H9 (cell line): ENCODE data around the gene ATP4A. TPM values are rescaled to one million over a fixed set of nuclear protein-coding genes. Genes with fewer than 3 reads are reported as not detected.
A peak's percentile ranks its signal among the peaks of the same experiment; 100 is the strongest.

Experiments used
- DNase-seq: peaks from one replicate; pipeline ENCODE4 v3.0.0-alpha.2; 2017
- H2AFZ ChIP-seq: one replicate; pipeline ENCODE4 v1.6.1; 2013; ENCODE audit warnings: mild to moderate bottlenecking, low read length, control low read depth, moderate library complexity
- H2AK5ac ChIP-seq: 2 replicates; pipeline ENCODE4 v1.6.1; 2013; ENCODE audit warnings: low read length, control low read depth, mixed read lengths; ENCODE audit not compliant: insufficient read length
- H2BK120ac ChIP-seq: one replicate; pipeline ENCODE4 v1.6.1; 2013; ENCODE audit warnings: low read depth, mild to moderate bottlenecking, low read length, control low read depth, inconsistent platforms; ENCODE audit not compliant: poor library complexity, severe bottlenecking
- H2BK12ac ChIP-seq: 2 replicates; pipeline ENCODE4 v1.6.1; 2013; ENCODE audit warnings: low read length, control low read depth, mixed read lengths, low read depth; ENCODE audit not compliant: insufficient read length
- H2BK15ac ChIP-seq: 2 replicates; pipeline ENCODE4 v1.6.1; 2013; ENCODE audit warnings: low read depth, low read length, control low read depth
- H2BK20ac ChIP-seq: one replicate; pipeline ENCODE4 v1.6.1; 2013; ENCODE audit warnings: low read depth, mild to moderate bottlenecking, low read length, control low read depth, inconsistent platforms; ENCODE audit not compliant: poor library complexity, severe bottlenecking
- H2BK5ac ChIP-seq: 2 replicates; pipeline ENCODE4 v1.6.1; 2013; ENCODE audit warnings: low read length, control low read depth, mixed read lengths; ENCODE audit not compliant: insufficient read length
- H3K14ac ChIP-seq: 2 replicates; pipeline ENCODE4 v1.6.1; 2013; ENCODE audit warnings: low read length, control low read depth; ENCODE audit not compliant: insufficient read depth
- H3K18ac ChIP-seq: 2 replicates; pipeline ENCODE4 v1.6.1; 2013; ENCODE audit warnings: low read depth, mild to moderate bottlenecking, mixed read lengths, low read length, control low read depth; ENCODE audit not compliant: insufficient read length
- H3K23ac ChIP-seq: 2 replicates; pipeline ENCODE4 v1.6.1; 2013; ENCODE audit warnings: low read length, control low read depth, mixed read lengths, low read depth; ENCODE audit not compliant: insufficient read length
- H3K23me2 ChIP-seq: 2 replicates; pipeline ENCODE4 v1.6.1; 2013; ENCODE audit warnings: low read depth, mild to moderate bottlenecking, mixed read lengths, low read length, control low read depth; ENCODE audit not compliant: insufficient read length, poor library complexity, severe bottlenecking
- H3K27ac ChIP-seq: 2 replicates; pipeline ENCODE4 v1.5.1; 2013; ENCODE audit warnings: low read length, control low read depth, mixed read lengths, low read depth; ENCODE audit not compliant: insufficient read length
- H3K27me3 ChIP-seq: 2 replicates; pipeline ENCODE4 v1.6.1; 2013; ENCODE audit warnings: low read length, control low read depth, inconsistent platforms; ENCODE audit not compliant: insufficient read depth
- H3K4ac ChIP-seq: 2 replicates; pipeline ENCODE4 v1.6.1; 2013; ENCODE audit warnings: low read depth, mild to moderate bottlenecking, control low read depth, inconsistent platforms, low read length, moderate library complexity
- H3K4me1 ChIP-seq: 2 replicates; pipeline ENCODE4 v1.6.1; 2013; ENCODE audit warnings: low read length, control low read depth, inconsistent platforms; ENCODE audit not compliant: insufficient read depth
- H3K4me2 ChIP-seq: 2 replicates; pipeline ENCODE4 v1.6.1; 2013; ENCODE audit warnings: low read length, control low read depth, mixed read lengths; ENCODE audit not compliant: insufficient read length, insufficient read depth
- H3K56ac ChIP-seq: 2 replicates; pipeline ENCODE4 v1.6.1; 2013; ENCODE audit warnings: low read depth, mild to moderate bottlenecking, mixed read lengths, low read length, control low read depth; ENCODE audit not compliant: insufficient read length
- H3K79me1 ChIP-seq: 2 replicates; pipeline ENCODE4 v1.6.1; 2013; ENCODE audit warnings: low read depth, mild to moderate bottlenecking, moderate library complexity, low read length, control low read depth, inconsistent platforms; ENCODE audit not compliant: insufficient read depth, poor library complexity, severe bottlenecking
- H3K79me2 ChIP-seq: 2 replicates; pipeline ENCODE4 v1.6.1; 2013; ENCODE audit warnings: low read length, control low read depth, inconsistent platforms; ENCODE audit not compliant: insufficient read depth
- H3K9ac ChIP-seq: 2 replicates; pipeline ENCODE4 v1.6.1; 2013; ENCODE audit warnings: low read length, control low read depth, mixed read lengths; ENCODE audit not compliant: insufficient read length; ENCODE audit errors: extremely low read depth
- H3K9me3 ChIP-seq: one replicate; pipeline ENCODE4 v1.6.1; 2013; ENCODE audit warnings: low read depth, low read length, inconsistent platforms; ENCODE audit not compliant: control insufficient read depth
- H3T11ph ChIP-seq: one replicate; pipeline ENCODE4 v1.6.1; 2013; ENCODE audit warnings: mild to moderate bottlenecking, low read length, control low read depth, inconsistent platforms
- H4K20me1 ChIP-seq: one replicate; pipeline ENCODE4 v1.6.1; 2013; ENCODE audit not compliant: control insufficient read depth, insufficient read length, insufficient read depth
- H4K5ac ChIP-seq: 2 replicates; pipeline ENCODE4 v1.6.1; 2013; ENCODE audit warnings: low read depth, mild to moderate bottlenecking, mixed read lengths, low read length, control low read depth; ENCODE audit not compliant: insufficient read length
- H4K8ac ChIP-seq: replicated peaks from 2 replicates; pipeline ENCODE4 v1.6.1; 2013; ENCODE audit warnings: low read length, control low read depth, mixed read lengths, low read depth; ENCODE audit not compliant: insufficient read length
- H4K91ac ChIP-seq: 2 replicates; pipeline ENCODE4 v1.6.1; 2013; ENCODE audit warnings: low read depth, mild to moderate bottlenecking, moderate library complexity, mixed read lengths, low read length, control low read depth; ENCODE audit not compliant: insufficient read length
- H3K27ac Mint-ChIP-seq, 3 experiments: 2 replicates in 2 of 3; 3 replicates in 1 of 3; pipeline ENCODE4 v1.8.0; 2020 to 2021; ENCODE audit warnings: mixed read lengths in 3 of 3, mild to moderate bottlenecking in 1 of 3, moderate library complexity in 1 of 3
- H3K27me3 Mint-ChIP-seq: 2 replicates; pipeline ENCODE4 v1.8.0; 2021; ENCODE audit warnings: low read depth, mild to moderate bottlenecking, moderate library complexity, mixed read lengths
- H3K36me3 Mint-ChIP-seq, 3 experiments: 2 replicates in 2 of 3; 3 replicates in 1 of 3; pipeline ENCODE4 v1.8.0; 2020 to 2021; ENCODE audit warnings: low read depth in 3 of 3, mixed read lengths in 3 of 3; ENCODE audit not compliant: insufficient read depth in 1 of 3
- H3K4me1 Mint-ChIP-seq, 2 experiments: 2 replicates each; pipeline ENCODE4 v1.8.0; 2020; ENCODE audit warnings: mixed read lengths in 2 of 2
- H3K4me3 Mint-ChIP-seq, 2 experiments: 2 replicates in 1 of 2; 3 replicates in 1 of 2; pipeline ENCODE4 v1.8.0; 2020 to 2021; ENCODE audit warnings: mild to moderate bottlenecking in 2 of 2, mixed read lengths in 2 of 2, moderate library complexity in 1 of 2
- H3K9me3 Mint-ChIP-seq, 2 experiments: 2 replicates in 1 of 2; 3 replicates in 1 of 2; pipeline ENCODE4 v1.8.0; 2020; ENCODE audit warnings: mild to moderate bottlenecking in 2 of 2, mixed read lengths in 2 of 2, moderate library complexity in 1 of 2
- WGBS: extraction: QIAGEN DNeasy Blood & Tissue Kit; methylation state at CpG from one replicate; pipeline ENCODE4 v1.1.7; 2013; ENCODE audit warnings: missing lambda C conversion rate, low lambda C conversion rate, mixed read lengths; ENCODE audit not compliant: insufficient read length; ENCODE audit errors: extremely low coverage; 5-methylcytosine and 5-hydroxymethylcytosine counted together
- total RNA-seq: library from RNA; stranded (reverse); gene quantifications from 2 replicates; pipeline ENCODE4 v1.2.1, GENCODE V29; 2021
- TF ChIP-seq, protein P1 (sequence below): fragments of 200-600 bp; sonication (generic); conservative IDR thresholded peaks from 3 replicates; pipeline ENCODE4 v1.8.0; 2021; ENCODE audit warnings: antibody characterized with exemption, mild to moderate bottlenecking

The ATP4A gene
- total RNA-seq, 1 experiment from 2014 or later: 0.24 TPM

- no peak overlapping the region for H3K56ac ChIP-seq
- Mint-ChIP-seq H3K36me3 (no peaks in the 10 kb centered on the region; a peak in 1 of 7 replicates), H3K9me3 (peaks cover 0 to 2% of the 10 kb centered on the region in 2 experiments; a peak in 1 of 5 replicates), H3K4me1 (peaks cover 9 to 16% of the 10 kb centered on the region in 2 experiments), H3K27ac (peak overlapping the region; percentile 61 to 94 (median 89); a peak in 6 of 7 replicates), H3K27me3 (peaks cover 77% of the 10 kb centered on the region), H3K4me3 (peak overlapping the region; percentile 85 to 90)
- H3K9me3 ChIP-seq: no peaks in the 10 kb centered on the region
- H2BK20ac ChIP-seq: no peak overlapping the region
- H3K79me1 ChIP-seq: no peaks in the 10 kb centered on the region
- peaks cover 7% of the 10 kb centered on the region for H3K23me2 ChIP-seq
- H2BK12ac ChIP-seq: no peak overlapping the region
- no peak overlapping the region for H4K5ac ChIP-seq
- H3K9ac ChIP-seq: no peak overlapping the region
- no peak overlapping the region for H2BK120ac ChIP-seq
- H3K4me1 ChIP-seq: no peaks in the 10 kb centered on the region
- H3T11ph ChIP-seq: no peak overlapping the region
- no peak overlapping the region for H3K27ac ChIP-seq
- no peak overlapping the region for H2BK15ac ChIP-seq
- H3K4me2 ChIP-seq: peak overlapping the region; percentile 83
- no peak overlapping the region for H3K4ac ChIP-seq
- H4K91ac ChIP-seq: no peak overlapping the region
- peak overlapping the region; percentile 91 for H2AFZ ChIP-seq
- DNase-seq: peak; percentile 98
- no CpG with 5 or more reads among the region's 60 CpGs for WGBS
- no peak overlapping the region for H3K23ac ChIP-seq
- H2BK5ac ChIP-seq: no peak overlapping the region
- no peaks in the 10 kb centered on the region; the same call in 1 of the 2 replicates for H3K79me2 ChIP-seq
- H2AK5ac ChIP-seq: no peak overlapping the region
- H3K14ac ChIP-seq: peak overlapping the region; percentile 69; the same call in 1 of the 2 replicates
- H3K18ac ChIP-seq: peak overlapping the region; percentile 80
- TF ChIP-seq, protein P1, sequence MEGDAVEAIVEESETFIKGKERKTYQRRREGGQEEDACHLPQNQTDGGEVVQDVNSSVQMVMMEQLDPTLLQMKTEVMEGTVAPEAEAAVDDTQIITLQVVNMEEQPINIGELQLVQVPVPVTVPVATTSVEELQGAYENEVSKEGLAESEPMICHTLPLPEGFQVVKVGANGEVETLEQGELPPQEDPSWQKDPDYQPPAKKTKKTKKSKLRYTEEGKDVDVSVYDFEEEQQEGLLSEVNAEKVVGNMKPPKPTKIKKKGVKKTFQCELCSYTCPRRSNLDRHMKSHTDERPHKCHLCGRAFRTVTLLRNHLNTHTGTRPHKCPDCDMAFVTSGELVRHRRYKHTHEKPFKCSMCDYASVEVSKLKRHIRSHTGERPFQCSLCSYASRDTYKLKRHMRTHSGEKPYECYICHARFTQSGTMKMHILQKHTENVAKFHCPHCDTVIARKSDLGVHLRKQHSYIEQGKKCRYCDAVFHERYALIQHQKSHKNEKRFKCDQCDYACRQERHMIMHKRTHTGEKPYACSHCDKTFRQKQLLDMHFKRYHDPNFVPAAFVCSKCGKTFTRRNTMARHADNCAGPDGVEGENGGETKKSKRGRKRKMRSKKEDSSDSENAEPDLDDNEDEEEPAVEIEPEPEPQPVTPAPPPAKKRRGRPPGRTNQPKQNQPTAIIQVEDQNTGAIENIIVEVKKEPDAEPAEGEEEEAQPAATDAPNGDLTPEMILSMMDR: 0 out of 3 replicates have a peak, but pooled peaks have one; percentile 11
- no peak overlapping the region for H4K8ac ChIP-seq
- H3K27me3 ChIP-seq: peaks cover 3% of the 10 kb centered on the region; the same call in 1 of the 2 replicates
- H4K20me1 ChIP-seq: no peaks in the 10 kb centered on the region
Observed at GRCh38 chr19:35557539-35558399, 5.7 kb downstream of the ATP4A start.
